Breast epithelium (tissue), 4 donors: ENCODE results near the gene SERINC5. TPM values are rescaled to one million over a fixed set of nuclear protein-coding genes. Genes with fewer than 3 reads are reported as not detected.
A peak's percentile ranks its signal among the peaks of the same experiment; 100 is the strongest.
"Not testable (repeated sequence)": the region's sequence is repeated elsewhere in the genome, so short reads cannot be mapped to it uniquely, and the experiment has no call there.

ENCODE experiments used
- DNase-seq, 2 donors: peaks; one replicate each; pipeline ENCODE4 v3.0.0-alpha.2; 2019; ENCODE audit warnings: low spot score in 2 of 2
- H3K27ac ChIP-seq, 2 donors: fragments of 200-600 bp; sonication (generic) in 1 of 2; one replicate each; pipeline ENCODE4 v1.5.1; 2016 to 2019; ENCODE audit warnings: mild to moderate bottlenecking in 1 of 2
- H3K27me3 ChIP-seq, 2 donors: fragments of 200-600 bp; sonication (generic) in 1 of 2; one replicate each; pipeline versions ENCODE4 v1.5.1 to v1.6.0; 2017 to 2019; ENCODE audit warnings: control low read depth in 1 of 2, mild to moderate bottlenecking in 1 of 2
- H3K36me3 ChIP-seq: fragments of 200-600 bp; one replicate; pipeline ENCODE4 v1.5.1; 2019
- H3K4me1 ChIP-seq, 2 donors: fragments of 200-600 bp; sonication (generic); one replicate each; pipeline ENCODE4 v1.5.1; 2016 to 2019; ENCODE audit warnings: control low read depth in 1 of 2
- H3K4me3 ChIP-seq, 3 donors: fragments of 200-600 bp; sonication (generic); 1 replicate in 2 of 3; 2 replicates in 1 of 3; pipeline ENCODE4 v1.5.1; 2016 to 2019; ENCODE audit warnings: mild to moderate bottlenecking in 3 of 3, moderate library complexity in 2 of 3
- H3K9me3 ChIP-seq, 2 donors: fragments of 200-600 bp; sonication (generic) in 1 of 2; one replicate each; pipeline ENCODE4 v1.5.1; 2016 to 2019; ENCODE audit warnings: control low read depth in 1 of 2
- POLR2A ChIP-seq: fragments of 450-650 bp; IDR thresholded peaks from one replicate; pipeline ENCODE4 v1.6.1; 2016; ENCODE audit warnings: antibody characterized with exemption, mild to moderate bottlenecking, moderate library complexity
- POLR2AphosphoS5 ChIP-seq, 3 donors: sonication (generic); formaldehyde crosslinking; IDR thresholded peaks; one replicate each; pipeline ENCODE4 v1.6.1; 2017; ENCODE audit warnings: antibody characterized with exemption in 3 of 3
- intact Hi-C: fragments of 100-400 bp; cut with DNase I; formaldehyde crosslinking; loops from one replicate; pipeline ENCODE4 v1.15.1; 2023; ENCODE audit warnings: low total_unique reads
- total RNA-seq, 3 donors: library from RNA; depleted of rRNA; stranded (reverse); fragments of >200 nt; gene quantifications; one replicate each; pipeline ENCODE4 v1.1.0, GENCODE V29; 2016
- TF ChIP-seq, protein P1 (sequence below), 3 donors: fragments of 450-650 bp; IDR thresholded peaks; one replicate each; pipeline ENCODE4 v1.5.1; 2016 to 2017; ENCODE audit warnings: antibody characterized with exemption in 3 of 3, mild to moderate bottlenecking in 3 of 3, moderate library complexity in 3 of 3

Gene SERINC5
- total RNA-seq, 3 donors from 2014 or later, result 12.6 to 32.9 (median 28.5) TPM

DNA sequence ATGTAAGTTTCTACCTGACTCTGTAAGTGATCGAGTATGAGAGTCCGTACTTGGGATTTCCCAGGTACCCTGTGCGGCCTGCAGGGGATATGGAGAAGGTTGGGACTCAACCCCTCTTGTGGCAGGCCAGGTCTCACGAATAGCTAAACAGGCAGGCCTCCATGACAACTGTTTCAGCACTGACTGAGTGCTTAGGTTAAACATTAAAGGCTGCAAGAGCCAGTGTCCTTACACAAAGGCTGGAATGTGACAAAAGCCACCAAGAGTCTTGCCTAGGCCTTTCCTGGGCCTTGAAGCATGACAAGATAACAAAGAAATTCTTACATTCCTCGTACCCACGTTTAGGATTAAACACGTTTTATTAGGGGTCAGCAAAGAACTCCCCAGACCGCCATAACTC lies 162.1 kb downstream of the SERINC5 start:
- no peak for DNase-seq
- TF ChIP-seq, protein P1, sequence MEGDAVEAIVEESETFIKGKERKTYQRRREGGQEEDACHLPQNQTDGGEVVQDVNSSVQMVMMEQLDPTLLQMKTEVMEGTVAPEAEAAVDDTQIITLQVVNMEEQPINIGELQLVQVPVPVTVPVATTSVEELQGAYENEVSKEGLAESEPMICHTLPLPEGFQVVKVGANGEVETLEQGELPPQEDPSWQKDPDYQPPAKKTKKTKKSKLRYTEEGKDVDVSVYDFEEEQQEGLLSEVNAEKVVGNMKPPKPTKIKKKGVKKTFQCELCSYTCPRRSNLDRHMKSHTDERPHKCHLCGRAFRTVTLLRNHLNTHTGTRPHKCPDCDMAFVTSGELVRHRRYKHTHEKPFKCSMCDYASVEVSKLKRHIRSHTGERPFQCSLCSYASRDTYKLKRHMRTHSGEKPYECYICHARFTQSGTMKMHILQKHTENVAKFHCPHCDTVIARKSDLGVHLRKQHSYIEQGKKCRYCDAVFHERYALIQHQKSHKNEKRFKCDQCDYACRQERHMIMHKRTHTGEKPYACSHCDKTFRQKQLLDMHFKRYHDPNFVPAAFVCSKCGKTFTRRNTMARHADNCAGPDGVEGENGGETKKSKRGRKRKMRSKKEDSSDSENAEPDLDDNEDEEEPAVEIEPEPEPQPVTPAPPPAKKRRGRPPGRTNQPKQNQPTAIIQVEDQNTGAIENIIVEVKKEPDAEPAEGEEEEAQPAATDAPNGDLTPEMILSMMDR (IDR thresholded peaks at IDR 0.05), result no peak
- TF ChIP-seq POLR2AphosphoS5 (IDR thresholded peaks at IDR 0.05), result no peak
- no peak for TF ChIP-seq POLR2A

DNA sequence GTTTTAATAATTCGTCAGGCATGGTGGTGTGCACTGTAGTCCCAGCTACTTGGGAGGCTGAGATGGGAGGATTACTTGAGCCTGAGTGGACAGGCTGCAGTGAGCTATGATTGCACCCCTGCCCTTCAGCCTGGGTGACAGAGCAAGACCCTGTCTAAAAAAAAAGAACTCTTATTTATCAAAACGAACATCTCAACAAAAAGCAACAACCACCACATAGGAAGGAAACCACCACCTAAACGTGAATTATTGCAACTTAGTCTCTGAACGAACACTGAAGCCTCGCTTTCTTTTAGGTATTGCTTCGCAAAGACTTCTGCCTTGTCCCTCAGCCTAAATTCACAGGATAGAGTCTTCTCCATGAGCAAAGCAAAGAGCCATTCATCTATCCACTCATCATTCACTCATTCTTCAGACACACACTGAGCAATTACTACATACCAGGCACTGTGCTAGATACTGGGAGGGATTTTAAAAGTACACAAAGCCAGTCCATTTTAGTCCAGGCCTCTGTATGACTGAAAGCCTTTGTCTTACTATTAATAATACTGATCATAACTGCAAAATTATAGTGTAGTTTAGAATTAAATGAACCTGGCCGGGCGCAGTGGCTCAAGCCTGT lies 163.3 kb downstream of the SERINC5 start:
- Histone ChIP-seq H3K27me3 (no peaks in the 10 kb centered on the region), H3K4me1 (no peaks in the 10 kb centered on the region), H3K36me3 (no peaks in the 10 kb centered on the region), H3K27ac (no peak overlapping the region), H3K9me3 (no peaks in the 10 kb centered on the region), H3K4me3 (no peak overlapping the region)
- intact Hi-C loops, result loop anchor here (10.0 kb wide), 1 partner anchor 212 kb away; no protein-coding TSS in a partner anchor
- TF ChIP-seq POLR2AphosphoS5 (IDR thresholded peaks at IDR 0.05), result no peak
- TF ChIP-seq, protein P1 (IDR thresholded peaks at IDR 0.05), result no peak
- no peak for TF ChIP-seq POLR2A
- DNase-seq, result no peak

More for the DNA sequence above, 162.1 kb downstream of the SERINC5 start:
- intact Hi-C loops, result loop anchor here (10.0 kb wide), 1 partner anchor 211 kb away; no protein-coding TSS in a partner anchor
- Histone ChIP-seq H3K27ac (no peak overlapping the region), H3K36me3 (no peaks in the 10 kb centered on the region), H3K4me1 (no peaks in the 10 kb centered on the region), H3K27me3 (no peaks in the 10 kb centered on the region), H3K4me3 (no peak overlapping the region), H3K9me3 (no peaks in the 10 kb centered on the region)

DNA sequence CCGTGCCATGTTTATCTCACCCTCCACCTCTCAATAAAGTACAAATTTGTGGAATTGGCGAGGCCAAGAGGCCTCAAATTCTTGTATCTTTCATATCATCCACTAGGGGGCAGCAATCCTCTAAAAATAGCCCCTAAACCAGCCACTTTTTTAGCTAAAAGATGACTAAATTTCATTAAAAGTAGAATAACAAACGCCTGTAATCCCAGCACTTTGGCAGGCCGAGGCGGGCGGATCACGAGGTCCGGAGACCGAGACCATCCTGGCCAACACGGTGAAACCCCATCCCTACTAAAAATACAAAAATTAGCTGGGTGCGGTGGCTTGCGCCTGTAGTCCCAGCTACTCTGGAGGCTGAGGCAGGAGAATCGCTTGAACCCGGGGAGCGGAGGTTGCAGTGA lies 164.1 kb downstream of the SERINC5 start:
- H3K27me3 ChIP-seq, H3K4me1 ChIP-seq, DNase-seq, H3K27ac ChIP-seq, H3K9me3 ChIP-seq, H3K36me3 ChIP-seq: not testable (repeated sequence)
- peak overlapping the region in 1 of 3 donors; percentile 35 for H3K4me3 ChIP-seq
- intact Hi-C loops, result loop anchor here (10.0 kb wide), 1 partner anchor 213 kb away; no protein-coding TSS in a partner anchor
- TF ChIP-seq, protein P1 (IDR thresholded peaks at IDR 0.05), result peak; percentile 78 to 86 (median 82)

DNA sequence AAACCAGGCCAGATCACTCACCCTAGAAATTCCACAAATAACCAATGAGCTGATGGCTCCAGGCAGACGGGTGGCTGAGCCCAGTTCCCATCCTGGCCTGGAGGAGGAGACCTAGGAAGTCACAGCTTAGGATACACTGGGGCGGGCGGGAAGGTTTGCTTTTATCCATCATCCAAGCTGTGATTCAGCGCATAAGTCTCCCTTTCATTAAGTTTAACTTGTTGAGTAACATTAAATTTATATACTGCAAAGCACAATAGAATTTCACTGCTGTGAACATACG lies 165.0 kb downstream of the SERINC5 start:
- no peaks in the 10 kb centered on the region for H3K36me3 ChIP-seq
- no peaks in the 10 kb centered on the region for H3K27me3 ChIP-seq
- no peaks in the 10 kb centered on the region for H3K4me1 ChIP-seq
- DNase-seq, result no peak
- no peak overlapping the region for H3K27ac ChIP-seq
- no peaks in the 10 kb centered on the region for H3K9me3 ChIP-seq
- intact Hi-C loops, result loop anchor here (10.0 kb wide), 1 partner anchor 214 kb away; no protein-coding TSS in a partner anchor
- H3K4me3 ChIP-seq, result no peak overlapping the region
- TF ChIP-seq, protein P1 (IDR thresholded peaks at IDR 0.05), result no peak
- TF ChIP-seq POLR2A (no peak), POLR2AphosphoS5 (IDR thresholded peaks at IDR 0.05) (no peak)

DNA sequence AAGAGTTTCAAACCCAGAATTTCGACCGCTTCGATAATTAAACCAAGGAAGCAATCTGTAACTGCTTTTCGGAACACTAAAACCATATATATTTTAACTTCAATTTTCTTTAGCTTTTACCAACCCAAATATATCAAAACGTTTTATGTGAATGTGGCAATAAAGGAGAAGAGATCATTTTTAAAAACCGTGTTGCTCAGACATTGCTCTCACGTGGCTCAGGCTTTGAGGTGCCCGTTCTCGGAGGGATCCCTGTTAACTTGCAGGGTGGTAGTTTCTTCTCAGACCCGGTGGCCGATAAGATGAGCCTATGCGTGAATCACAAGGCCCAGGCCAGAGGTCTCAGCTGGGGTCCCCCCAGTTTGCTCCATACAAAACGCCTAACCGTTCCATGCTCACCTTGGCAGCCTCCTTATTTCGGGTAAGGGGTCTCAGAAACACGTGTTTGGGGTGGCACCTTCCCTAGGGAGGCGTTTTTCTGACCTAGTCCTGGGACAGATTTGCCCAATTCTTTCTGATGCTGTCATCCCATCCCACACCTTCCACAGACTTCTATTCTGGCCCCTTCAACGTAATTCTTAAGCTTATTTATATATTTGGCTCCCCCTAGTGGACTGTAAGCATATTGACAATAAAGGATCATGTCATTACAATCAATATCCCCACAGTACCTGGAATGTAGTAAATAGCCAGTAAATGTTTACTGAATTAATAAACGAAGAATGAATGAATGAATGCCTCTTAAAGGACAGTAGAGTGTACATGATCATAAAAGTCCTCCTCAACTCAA lies 172.6 kb downstream of the SERINC5 start:
- Histone ChIP-seq H3K27me3 (no peaks in the 10 kb centered on the region), H3K36me3 (no peaks in the 10 kb centered on the region), H3K4me1 (no peaks in the 10 kb centered on the region), H3K4me3 (peak overlapping the region; percentile 25 to 61 (median 47)), H3K27ac (peak overlapping the region; percentile 71 to 78), H3K9me3 (no peaks in the 10 kb centered on the region)
- intact Hi-C loops, result no loop called here
- DNase-seq, result no peak
- TF ChIP-seq POLR2A (no peak), POLR2AphosphoS5 (IDR thresholded peaks at IDR 0.05) (no peak)
- TF ChIP-seq, protein P1 (IDR thresholded peaks at IDR 0.05), result peak; percentile 64 to 82 (median 74)
